WERI-Rb-1 (cell line): ENCODE measurements around the gene MMEL1.

Experiments
- DNase-seq: peaks from one replicate; pipeline ENCODE4 v3.0.0-alpha.2; 2020
- H3K27ac ChIP-seq: fragments of 250-450 bp; sonication (Bioruptor Pico); 2 replicates; pipeline ENCODE4 v1.5.1; 2020; ENCODE audit warnings: mild to moderate bottlenecking, moderate library complexity
- H3K27me3 ChIP-seq: fragments of 250-450 bp; sonication (Bioruptor Pico); 2 replicates; pipeline ENCODE4 v1.5.1; 2021; ENCODE audit warnings: mild to moderate bottlenecking, low read depth, moderate library complexity; ENCODE audit not compliant: insufficient read depth, severe bottlenecking
- H3K36me3 ChIP-seq: fragments of 250-450 bp; sonication (Bioruptor Pico); 2 replicates; pipeline ENCODE4 v1.5.1; 2020; ENCODE audit warnings: mild to moderate bottlenecking, moderate library complexity
- H3K4me3 ChIP-seq: 2 replicates; pipeline ENCODE4 v1.5.1; 2011; ENCODE audit warnings: low read depth, mild to moderate bottlenecking, control low read depth, low read length
- H3K9me3 ChIP-seq: fragments of 250-450 bp; sonication (Bioruptor Pico); 2 replicates; pipeline ENCODE4 v1.5.1; 2021; ENCODE audit warnings: mild to moderate bottlenecking, moderate library complexity; ENCODE audit not compliant: severe bottlenecking
- CTCF ChIP-seq: IDR thresholded peaks from 2 replicates; pipeline ENCODE4 v1.5.1; 2011; ENCODE audit warnings: low read depth, mild to moderate bottlenecking, control low read depth, inconsistent platforms, low read length

The MMEL1 gene

DNA sequence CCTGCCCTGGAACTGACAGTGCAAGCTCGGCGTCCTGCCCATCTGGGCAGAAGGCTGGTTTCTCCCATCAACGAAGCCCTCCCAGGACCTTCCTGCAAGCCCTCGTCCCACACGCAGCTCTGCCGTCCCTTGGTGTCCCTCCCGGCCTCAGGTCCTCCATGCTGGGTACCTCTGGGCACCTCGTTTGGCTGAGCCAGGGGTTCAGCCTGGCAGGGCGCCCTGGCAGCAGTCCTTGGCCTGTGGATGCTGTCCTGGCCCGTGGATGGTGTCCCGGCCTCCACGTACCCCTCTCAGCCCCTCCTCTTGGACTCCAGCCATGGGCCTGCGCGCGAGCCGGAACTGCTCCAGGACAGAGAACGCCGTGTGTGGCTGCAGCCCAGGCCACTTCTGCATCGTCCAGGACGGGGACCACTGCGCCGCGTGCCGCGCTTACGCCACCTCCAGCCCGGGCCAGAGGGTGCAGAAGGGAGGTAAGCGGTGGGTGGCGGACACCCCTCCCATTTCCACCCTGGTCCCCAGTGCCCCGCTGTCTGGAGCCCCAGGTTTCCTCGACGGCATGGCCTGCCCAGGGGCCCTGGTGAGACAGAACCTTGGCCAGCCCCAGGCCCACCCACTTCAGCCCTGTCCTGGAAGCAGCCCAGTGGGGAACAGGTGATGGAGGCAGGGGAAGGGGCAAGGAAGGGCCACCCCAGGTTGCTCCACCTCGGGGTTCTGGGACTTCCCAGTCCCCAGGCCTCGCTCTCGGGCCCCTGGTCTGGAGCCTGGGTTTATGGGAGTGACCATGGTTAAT, 73.1 kb downstream of the MMEL1 start:
- no peaks in the 10 kb centered on the region for H3K36me3 ChIP-seq
- H3K27ac ChIP-seq: no peak overlapping the region
- no peak for DNase-seq
- TF ChIP-seq CTCF: no peak
- H3K27me3 ChIP-seq: no peaks in the 10 kb centered on the region
- no peaks in the 10 kb centered on the region for H3K9me3 ChIP-seq
- no peak overlapping the region for H3K4me3 ChIP-seq

- no peaks in the 10 kb centered on the region for H3K27me3 ChIP-seq
- no peak for TF ChIP-seq CTCF
- H3K27ac ChIP-seq: no peak overlapping the region
- no peaks in the 10 kb centered on the region for H3K9me3 ChIP-seq
- H3K4me3 ChIP-seq: no peak overlapping the region
- no peak for DNase-seq
- H3K36me3 ChIP-seq: no peaks in the 10 kb centered on the region
Measured at GRCh38 chr1:2558861-2559260, 74.0 kb downstream of the MMEL1 start.

DNA sequence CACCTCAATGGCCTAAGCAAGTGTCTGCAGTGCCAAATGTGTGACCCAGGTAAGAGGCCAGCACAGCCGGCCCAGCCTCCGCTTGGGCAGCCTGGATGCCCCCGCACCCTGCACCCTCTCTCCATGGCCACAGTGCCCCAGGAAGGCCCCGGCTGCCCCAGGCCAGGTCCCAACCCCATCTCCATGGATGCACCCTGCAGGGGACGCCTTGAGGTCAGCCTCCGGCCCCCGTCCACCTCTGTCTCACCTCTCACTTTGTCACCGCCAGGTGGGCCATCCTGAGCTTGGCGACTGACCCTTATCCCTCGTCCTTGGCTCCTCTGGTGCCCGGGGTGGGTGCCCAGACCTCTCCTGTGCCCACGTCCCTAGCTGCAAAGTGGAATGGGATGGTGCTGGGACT, 74.4 kb downstream of the MMEL1 start:
- Histone ChIP-seq H3K4me3 (no peak overlapping the region), H3K27me3 (no peaks in the 10 kb centered on the region), H3K27ac (no peak overlapping the region), H3K36me3 (no peaks in the 10 kb centered on the region), H3K9me3 (no peaks in the 10 kb centered on the region)
- DNase-seq: no peak
- no peak for TF ChIP-seq CTCF

DNA sequence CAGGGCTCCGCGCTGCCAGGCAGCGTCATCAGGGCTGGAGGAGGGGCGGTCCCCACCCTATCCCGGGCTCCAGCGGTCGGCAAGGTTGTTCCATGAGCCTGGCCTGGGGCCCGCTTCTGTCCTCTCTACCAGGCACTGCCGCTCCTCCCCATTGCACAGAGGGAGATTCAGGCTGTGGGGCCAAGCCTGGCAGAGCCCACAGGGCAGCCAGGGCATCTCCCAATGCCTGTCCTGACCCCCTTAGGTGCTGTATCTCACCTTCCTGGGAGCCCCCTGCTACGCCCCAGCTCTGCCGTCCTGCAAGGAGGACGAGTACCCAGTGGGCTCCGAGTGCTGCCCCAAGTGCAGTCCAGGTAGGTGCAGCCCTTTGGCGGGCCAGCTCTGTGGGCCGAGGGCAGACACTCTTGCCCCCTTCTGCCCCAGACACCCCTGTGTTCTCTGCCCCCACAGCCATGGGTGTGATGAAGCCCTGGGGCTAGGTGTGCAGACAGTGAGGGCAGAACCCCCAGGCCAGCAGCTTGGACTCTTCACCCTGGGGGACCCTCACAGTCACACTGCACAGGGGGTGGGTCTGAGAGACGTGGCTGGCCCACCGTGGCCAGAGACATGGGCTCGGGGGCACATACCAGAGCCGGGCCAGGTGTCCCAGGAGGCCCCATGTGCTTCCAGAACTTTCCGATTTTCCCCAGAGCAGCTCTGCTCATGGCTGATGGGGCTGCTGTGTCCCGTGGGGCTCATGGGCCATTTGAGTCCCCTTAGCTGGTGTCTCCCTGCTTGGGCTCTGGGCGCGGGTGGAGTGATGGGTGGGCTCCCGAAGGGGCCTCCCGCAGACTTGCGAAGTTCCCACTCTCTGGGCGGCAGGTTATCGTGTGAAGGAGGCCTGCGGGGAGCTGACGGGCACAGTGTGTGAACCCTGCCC, 75.1 kb downstream of the MMEL1 start:
- Histone ChIP-seq H3K27ac (no peak overlapping the region), H3K4me3 (no peak overlapping the region), H3K36me3 (no peaks in the 10 kb centered on the region), H3K27me3 (no peaks in the 10 kb centered on the region), H3K9me3 (no peaks in the 10 kb centered on the region)
- DNase-seq: no peak
- TF ChIP-seq CTCF: no peak

- no peaks in the 10 kb centered on the region for H3K27me3 ChIP-seq
- no peak overlapping the region for H3K27ac ChIP-seq
- DNase-seq: no peak
- no peaks in the 10 kb centered on the region for H3K36me3 ChIP-seq
- no peak overlapping the region for H3K4me3 ChIP-seq
- 0 out of 2 replicates have a peak, but pooled peaks have one; percentile 11 for TF ChIP-seq CTCF
- no peaks in the 10 kb centered on the region for H3K9me3 ChIP-seq
Measured at GRCh38 chr1:2556678-2557481, 75.9 kb downstream of the MMEL1 start.
